NCI-H2107 treated with DMSO at 0.1 percent for 48 hours (cell line): ENCODE results near the gene PTOV1.

ENCODE experiments used
- DNase-seq: peaks from one replicate; lab custom pipeline; 2025; ENCODE audit not compliant: unreplicated experiment; lab: John Stamatoyannopoulos, UW

Gene PTOV1

GRCh38 chr19:49817964-49818648, 32.9 kb upstream of the PTOV1 start, which contains the start of gene MED25:
MED25 (plus strand) TSS chr19:49818289; CDS start chr19:49818342, 53 bp downstream.
- peak; percentile 84 for DNase-seq

DNA sequence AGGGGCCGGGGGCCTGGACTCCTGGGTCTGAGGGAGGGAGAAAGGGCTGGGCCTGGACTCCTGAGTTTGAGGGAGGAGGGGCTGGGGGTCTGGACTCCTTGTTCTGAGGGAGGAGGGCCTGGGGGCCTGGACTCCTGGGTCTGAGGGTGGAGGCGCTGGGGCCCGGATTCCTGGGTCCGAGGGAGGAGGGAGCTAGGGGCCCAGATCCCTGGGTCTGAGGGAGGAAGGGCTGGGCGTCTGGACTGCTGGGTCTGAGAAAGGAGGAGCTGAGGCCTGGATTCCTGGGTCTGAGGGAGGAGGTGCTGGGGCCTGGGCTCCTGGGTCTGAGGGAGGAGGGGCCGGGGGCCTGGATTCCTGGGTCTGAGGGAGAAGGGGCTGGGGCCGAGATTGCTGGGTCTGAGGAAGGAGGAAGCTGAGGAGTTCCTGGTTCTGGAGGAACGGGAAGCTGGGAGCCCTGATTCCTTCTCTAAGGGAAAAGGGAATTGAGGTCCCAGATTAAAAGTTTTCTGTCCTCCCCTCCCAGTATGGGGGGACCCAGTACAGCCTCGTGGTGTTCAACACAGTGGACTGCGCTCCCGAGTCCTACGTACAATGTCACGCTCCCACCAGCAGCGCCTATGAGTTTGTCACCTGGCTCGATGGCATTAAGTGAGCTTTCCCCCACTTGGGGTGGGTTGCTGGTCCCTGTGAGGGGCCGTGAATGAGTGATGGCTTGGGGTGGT, 32.1 kb upstream of the PTOV1 start:
- no peak for DNase-seq

DNA sequence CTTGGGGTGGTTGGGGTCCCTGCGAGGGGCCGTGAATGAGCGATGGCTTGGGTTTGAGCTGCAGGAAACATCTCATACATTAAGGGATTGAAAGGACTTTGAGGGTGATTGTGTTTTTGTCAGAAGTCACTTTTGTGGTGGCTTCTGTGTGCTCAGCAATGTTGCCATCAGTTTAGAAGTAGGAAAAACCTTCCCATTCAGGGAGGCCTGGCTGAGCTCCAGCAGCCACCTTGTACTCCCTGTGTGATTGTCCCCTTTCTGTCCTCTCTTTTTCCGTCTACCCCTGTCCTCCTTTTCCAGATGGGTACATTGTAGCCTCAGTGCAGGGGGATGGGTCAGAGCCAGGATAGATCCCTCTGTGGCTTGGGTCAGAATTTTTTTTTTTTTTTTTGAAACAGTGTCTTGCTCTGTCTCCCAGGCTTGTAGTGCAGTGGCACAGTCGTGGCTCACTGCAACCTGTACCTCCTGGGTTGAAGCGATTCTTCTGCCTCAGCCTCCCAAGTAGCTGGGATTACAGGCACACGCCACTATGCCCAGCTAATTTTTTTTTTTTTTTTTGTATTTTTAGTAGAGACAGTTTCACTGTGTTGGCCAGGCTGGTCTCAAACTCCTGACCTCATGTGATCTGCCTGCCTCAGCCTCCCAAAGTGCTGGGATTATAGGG, 31.4 kb upstream of the PTOV1 start:
- DNase-seq = peak; percentile 19

GRCh38 chr19:49820125-49820524, 30.8 kb upstream of the PTOV1 start:
- peak; percentile 25 for DNase-seq

DNA sequence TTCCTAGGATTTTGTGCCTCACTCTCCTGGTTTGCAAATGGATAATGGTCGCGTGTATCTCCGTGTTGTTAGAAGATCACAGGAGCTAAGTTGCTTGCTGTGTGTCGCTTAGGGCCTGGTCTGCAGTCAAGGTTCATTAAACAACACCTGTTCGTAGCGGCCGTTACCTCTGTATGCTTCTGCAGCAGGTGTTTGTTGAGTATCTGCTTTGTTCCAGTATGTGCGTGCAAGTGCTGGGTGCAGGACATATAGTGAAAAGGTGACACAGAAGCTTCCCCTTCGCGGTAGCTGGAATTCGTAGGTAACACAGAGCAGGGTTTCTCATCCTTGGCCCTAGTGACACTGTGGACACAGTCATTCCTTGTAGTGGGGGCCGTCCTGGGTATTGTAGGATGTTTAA, 27.5 kb upstream of the PTOV1 start:
- DNase-seq = peak; percentile 97

DNA sequence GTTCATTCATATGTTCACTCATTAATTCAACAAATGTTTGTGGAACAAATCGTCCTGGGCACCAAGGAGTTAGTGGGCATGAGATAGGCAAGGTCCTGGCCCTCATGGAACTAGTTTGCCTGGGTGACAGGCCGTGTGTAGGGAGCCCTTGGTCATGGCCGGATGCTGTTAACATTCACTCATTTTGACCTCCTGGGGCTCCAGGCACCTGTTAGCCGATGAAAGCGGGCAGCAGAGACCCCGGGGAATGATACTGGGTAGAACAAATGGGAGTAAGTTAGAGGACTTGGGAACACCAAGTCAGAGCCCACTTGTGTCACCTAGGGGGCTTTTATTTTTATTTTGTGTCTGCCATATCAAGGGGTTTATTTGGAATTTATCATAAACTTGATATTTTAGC, 26.3 kb upstream of the PTOV1 start:
- DNase-seq = no peak

DNA sequence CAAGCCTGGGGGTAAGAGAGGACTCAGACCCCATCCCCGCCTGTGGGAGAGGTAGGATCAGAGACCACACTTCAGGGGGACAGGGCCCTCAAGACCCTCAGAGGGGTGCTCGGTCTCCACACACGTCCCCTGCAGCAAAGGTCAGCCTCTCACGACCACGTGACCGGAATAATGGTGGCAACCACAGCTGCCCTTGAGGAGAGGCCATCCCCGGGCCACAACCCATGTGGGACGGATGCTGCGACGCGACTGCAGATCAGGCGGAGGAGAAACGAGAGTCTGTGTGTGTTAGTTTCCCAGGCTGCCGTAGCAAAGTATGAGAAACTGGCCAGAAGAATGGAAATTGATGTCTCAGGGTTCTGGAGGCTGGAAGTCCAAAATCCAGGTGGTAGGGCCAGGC, 23.9 kb upstream of the PTOV1 start:
- DNase-seq = no peak

DNA sequence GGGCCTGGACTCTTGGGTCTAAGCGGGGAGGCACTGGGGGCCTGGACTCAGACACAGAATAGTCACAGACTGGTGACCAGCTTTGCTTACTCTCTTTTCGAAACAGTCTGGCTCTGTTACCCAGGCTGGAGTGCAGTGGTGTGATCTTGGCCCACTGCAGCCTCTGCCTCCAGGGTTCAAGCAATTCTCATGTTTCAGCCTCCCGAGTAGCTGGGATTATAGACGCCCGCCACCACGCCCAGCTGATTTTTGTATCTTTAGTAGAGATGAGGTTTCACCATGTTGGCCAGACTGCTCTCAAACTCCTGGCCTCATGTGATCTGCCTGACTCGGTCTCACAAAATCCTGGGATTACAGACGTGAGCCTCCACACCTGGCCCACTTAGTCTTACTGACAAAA, 21.8 kb upstream of the PTOV1 start:
- DNase-seq = no peak

- no peak for DNase-seq
Observed at GRCh38 chr19:49829721-49830120, 21.2 kb upstream of the PTOV1 start.

DNA sequence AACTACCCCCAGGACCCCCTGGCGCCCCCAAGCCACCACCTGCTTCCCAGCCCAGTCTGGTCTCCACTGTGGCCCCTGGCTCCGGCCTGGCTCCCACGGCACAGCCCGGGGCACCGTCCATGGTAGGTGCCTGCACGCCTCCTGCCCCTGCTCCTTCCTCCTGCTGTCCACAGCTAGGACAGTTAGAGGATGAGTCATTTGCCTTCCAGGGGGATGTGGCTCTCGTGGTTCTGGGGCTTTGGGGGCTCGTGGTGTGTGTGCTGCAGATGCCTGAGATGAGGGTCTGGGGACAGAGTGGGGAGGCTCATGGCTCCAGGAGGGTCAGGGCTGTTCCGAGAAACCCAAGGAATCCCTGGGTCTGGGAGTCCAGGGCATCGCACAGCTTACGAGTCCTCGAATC, 20.2 kb upstream of the PTOV1 start:
- no peak for DNase-seq

- no peak for DNase-seq
Observed at GRCh38 chr19:49831592-49831991, 19.4 kb upstream of the PTOV1 start.

- no peak for DNase-seq
Observed at GRCh38 chr19:49832556-49832955, 18.4 kb upstream of the PTOV1 start.

- no peak for DNase-seq
Observed at GRCh38 chr19:49833599-49833998, 17.4 kb upstream of the PTOV1 start.

GRCh38 chr19:49835562-49835961, 15.4 kb upstream of the PTOV1 start:
- no peak for DNase-seq

DNA sequence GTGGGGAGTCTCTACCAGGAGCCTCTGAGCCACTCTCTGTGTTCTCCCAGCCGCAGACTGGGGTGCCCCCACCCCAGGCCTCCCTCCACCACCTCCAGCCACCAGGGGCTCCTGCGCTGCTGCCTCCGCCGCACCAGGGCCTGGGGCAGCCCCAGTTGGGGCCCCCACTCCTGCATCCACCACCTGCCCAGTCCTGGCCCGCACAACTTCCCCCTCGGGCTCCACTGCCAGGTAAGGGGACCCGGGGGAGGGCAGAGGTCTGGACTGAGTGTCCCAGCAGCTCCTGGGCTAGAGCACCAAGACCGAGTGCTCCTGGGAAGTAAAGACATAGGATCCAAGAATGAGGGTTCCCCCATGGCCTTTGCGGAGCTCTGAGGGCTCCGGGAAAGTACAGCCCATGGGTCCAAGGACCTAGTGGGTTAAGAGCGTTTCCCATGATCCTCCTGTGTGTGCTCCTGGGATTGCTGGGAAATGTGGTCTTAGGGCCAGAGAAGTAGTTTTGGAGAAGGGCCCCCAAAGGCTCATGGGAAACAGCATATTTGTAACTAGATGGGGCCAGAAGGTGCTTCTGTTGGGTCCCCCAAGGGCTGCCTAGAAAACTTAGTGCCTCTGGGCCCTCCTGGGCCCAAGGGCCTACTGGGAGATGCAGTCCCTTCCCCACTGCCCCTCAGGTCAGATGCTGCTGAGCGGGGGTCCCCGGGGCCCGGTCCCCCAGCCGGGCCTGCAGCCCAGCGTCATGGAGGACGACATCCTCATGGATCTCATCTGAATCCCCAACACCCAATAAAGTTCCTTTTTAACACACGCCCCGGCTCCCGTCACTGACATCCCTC, 14.6 kb upstream of the PTOV1 start:
- DNase-seq = no peak

DNA sequence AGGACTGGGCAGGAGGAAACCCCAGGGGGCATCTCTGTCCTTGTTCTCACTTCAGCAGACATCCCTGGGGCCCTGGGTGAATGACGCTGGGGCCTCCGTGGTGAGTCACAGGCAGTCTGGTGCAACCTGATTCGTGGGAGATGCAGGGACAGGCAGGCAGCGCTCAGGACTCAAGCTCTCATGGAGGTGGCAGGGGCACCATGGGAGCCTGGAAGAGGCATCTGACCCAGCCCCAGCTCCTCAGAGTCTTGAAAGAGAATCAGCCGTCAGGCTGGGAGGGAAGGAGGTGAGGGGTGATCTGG, 14.0 kb upstream of the PTOV1 start:
- DNase-seq = no peak

DNA sequence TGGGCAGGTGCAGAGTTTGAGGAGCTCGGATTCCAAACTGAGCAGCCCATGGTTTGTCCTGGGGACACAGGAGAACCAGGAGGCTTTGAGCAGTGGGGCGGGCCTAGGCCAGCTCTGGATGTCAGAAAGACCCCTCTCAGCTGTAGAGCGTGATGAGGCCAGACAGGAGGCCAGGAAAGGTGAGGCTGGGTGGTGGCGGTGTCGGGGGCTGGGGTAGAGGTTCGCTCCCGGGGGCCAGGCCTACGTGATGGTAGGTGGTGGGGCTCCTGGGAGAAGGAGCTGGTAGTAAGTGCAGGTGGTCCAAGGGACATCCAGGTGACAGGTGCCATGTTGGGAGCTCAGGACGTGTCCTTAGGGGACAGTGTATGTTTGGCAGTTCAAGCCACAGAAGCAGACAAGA, 13.5 kb upstream of the PTOV1 start:
- DNase-seq = no peak

DNA sequence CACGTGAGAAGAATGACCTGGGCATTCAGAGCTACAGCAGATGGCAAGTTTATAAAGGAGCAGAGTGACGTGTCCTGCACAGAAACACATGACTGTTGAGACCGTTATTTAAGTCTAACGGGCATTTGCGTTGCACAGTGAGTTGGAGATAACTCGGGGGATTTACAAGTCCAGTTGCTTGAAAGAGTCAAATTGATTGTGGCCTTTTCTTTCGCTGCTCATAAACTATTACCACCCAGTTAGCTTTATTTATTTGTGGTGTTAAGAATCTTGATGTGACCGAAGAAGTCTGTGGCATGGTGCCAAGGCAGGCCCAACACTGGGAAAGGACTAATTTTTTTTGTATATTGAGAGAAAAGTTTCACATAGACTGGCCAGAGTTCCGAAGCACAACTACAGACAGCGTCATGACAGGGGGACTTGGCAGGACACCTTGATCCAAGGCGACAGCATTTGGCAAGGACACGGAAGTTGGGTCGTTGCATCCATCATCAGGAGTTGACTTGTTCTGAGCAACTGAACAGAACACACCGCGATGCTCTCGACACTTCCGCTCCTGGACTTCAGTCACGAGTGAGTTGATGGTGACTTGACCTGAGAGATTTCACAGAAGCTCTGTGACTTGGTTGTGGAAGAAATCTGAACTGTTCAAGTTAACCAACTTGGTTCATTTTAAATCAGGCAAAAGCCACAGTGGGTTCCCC, 11.9 kb upstream of the PTOV1 start:
- DNase-seq = no peak

DNA sequence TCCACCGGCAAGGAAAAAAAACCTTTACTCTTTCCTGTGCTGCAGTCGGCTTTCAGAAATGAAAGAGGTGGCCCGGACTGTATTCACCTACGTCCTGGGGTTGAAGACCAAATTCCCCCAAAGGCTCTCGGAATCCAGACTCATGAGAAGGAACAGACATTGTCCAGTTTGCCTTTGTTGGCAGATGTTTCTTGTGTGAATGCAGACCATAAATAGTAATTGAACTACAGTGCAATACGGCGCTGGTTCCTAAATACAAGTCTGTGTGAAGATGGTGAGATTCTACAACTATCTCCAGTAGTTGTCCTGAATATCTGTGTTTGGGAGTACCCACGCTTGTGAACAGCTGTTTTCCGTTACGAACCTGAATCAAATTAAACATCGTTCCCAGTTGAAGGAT, 11.2 kb upstream of the PTOV1 start:
- no peak for DNase-seq

GRCh38 chr19:49840321-49840720, 10.6 kb upstream of the PTOV1 start:
- DNase-seq = no peak

DNA sequence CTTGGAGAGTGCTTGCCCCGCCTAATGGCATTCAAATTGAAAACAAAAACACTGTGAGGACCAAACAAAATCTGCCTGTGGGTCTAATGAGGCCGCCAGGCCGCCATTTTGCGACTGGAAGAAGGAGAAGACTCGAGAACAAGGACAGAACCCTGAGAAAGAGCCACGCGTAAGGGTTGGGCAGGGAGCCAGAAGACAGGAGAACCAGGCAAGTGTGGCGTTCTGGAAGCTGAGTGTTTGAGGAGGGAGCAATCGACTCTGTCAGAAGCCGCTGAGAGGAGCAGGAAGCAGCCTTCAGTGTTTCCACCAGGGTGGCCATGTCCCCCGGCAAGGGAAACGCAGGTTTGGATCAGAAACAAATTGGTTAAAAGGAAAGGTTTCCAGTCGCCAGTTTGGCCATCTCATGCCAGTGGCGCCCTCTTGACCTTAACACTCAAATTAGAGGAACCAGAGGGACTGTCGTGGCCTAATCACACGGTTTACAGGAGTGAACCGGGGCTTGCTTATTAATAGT, 10.2 kb upstream of the PTOV1 start:
- no peak for DNase-seq
